H1 (cell line): ENCODE data around the gene S100A4. TPM values are rescaled to one million over a fixed set of nuclear protein-coding genes. Genes with fewer than 3 reads are reported as not detected.

Experiments
- CTCF ChIA-PET: fragments of 300-600 bp; sonication (Branson Sonifier 250); formaldehyde crosslinking; loops from one replicate; lab custom pipeline; 2021; ENCODE audit not compliant: partially characterized antibody; lab: Charles Lee
- POLR2A ChIA-PET: fragments of 300-600 bp; sonication (Branson Sonifier 250); formaldehyde crosslinking; loops from one replicate; lab custom pipeline; 2021; ENCODE audit warnings: inconsistent platforms; ENCODE audit not compliant: partially characterized antibody; lab: Charles Lee
- DNase-seq, 2 experiments: peaks; one replicate each; pipeline versions ENCODE4 v3.0.0 to v3.0.0-alpha.2; 2010 to 2022; ENCODE audit warnings: low spot score in 2 of 2, low read depth in 1 of 2, mixed read lengths in 1 of 2
- FAIRE-seq: peaks from 2 replicates; lab custom pipeline; 2011; peaks lifted over from hg19 to GRCh38; lab: Jason Lieb, UNC
- H2AFZ ChIP-seq: 2 replicates; pipeline ENCODE4 v1.8.1; 2012; ENCODE audit warnings: low read length, inconsistent platforms
- H2AK5ac ChIP-seq: 2 replicates; pipeline ENCODE4 v1.6.1; 2013; ENCODE audit warnings: low read depth, low read length
- H2BK120ac ChIP-seq: replicated peaks from 2 replicates; pipeline ENCODE3; 2013; ENCODE audit warnings: low read depth, low read length, inconsistent platforms
- H2BK12ac ChIP-seq: 2 replicates; pipeline ENCODE4 v1.6.1; 2013; ENCODE audit warnings: low read depth, low read length
- H2BK15ac ChIP-seq: 2 replicates; pipeline ENCODE4 v1.6.1; 2013; ENCODE audit warnings: low read length
- H2BK20ac ChIP-seq: 2 replicates; pipeline ENCODE4 v1.6.1; 2013; ENCODE audit warnings: low read length
- H2BK5ac ChIP-seq: 2 replicates; pipeline ENCODE4 v1.6.1; 2013; ENCODE audit warnings: low read depth, low read length
- H3K14ac ChIP-seq: 2 replicates; pipeline ENCODE4 v1.6.1; 2013; ENCODE audit warnings: inconsistent platforms; ENCODE audit not compliant: insufficient read length
- H3K18ac ChIP-seq: 2 replicates; pipeline ENCODE4 v1.6.1; 2013; ENCODE audit warnings: low read length; ENCODE audit errors: extremely low read depth
- H3K23ac ChIP-seq: 2 replicates; pipeline ENCODE4 v1.6.1; 2013; ENCODE audit warnings: inconsistent platforms; ENCODE audit not compliant: insufficient read length
- H3K23me2 ChIP-seq: 2 replicates; pipeline ENCODE4 v1.6.1; 2013; ENCODE audit warnings: low read depth, low read length
- H3K27ac ChIP-seq: 2 replicates; pipeline ENCODE4 v1.6.1; 2011; ENCODE audit warnings: low read depth, low read length, inconsistent platforms
- H3K27me3 ChIP-seq, 4 experiments: replicated peaks in 1 of 4; 1 replicate in 1 of 4; 2 replicates in 3 of 4; pipeline versions ENCODE4 v1.6.1 to v1.8.1; 2011 to 2013; ENCODE audit warnings: low read length in 3 of 4, mild to moderate bottlenecking in 3 of 4, inconsistent platforms in 2 of 4, mixed read lengths in 2 of 4, moderate library complexity in 1 of 4; ENCODE audit not compliant: control insufficient read depth in 3 of 4, insufficient read depth in 3 of 4; ENCODE audit errors: extremely low read depth in 1 of 4
- H3K36me3 ChIP-seq, 4 experiments: 2 replicates each; pipeline versions ENCODE4 v1.6.1 to v1.8.1; 2011 to 2013; ENCODE audit warnings: mild to moderate bottlenecking in 4 of 4, low read length in 3 of 4, moderate library complexity in 2 of 4, control low read depth in 1 of 4, inconsistent platforms in 1 of 4; ENCODE audit not compliant: insufficient read depth in 4 of 4, control insufficient read depth in 2 of 4
- H3K4ac ChIP-seq: replicated peaks from 2 replicates; pipeline ENCODE3; 2013; ENCODE audit warnings: low read length, low read depth, mixed read lengths, inconsistent platforms; ENCODE audit not compliant: insufficient read length
- H3K4me1 ChIP-seq, 4 experiments: replicated peaks in 1 of 4; 1 replicate in 1 of 4; 2 replicates in 3 of 4; pipeline versions ENCODE4 v1.6.1 to v1.8.1; 2011 to 2013; ENCODE audit warnings: low read length in 3 of 4, inconsistent platforms in 2 of 4, mixed read lengths in 1 of 4; ENCODE audit not compliant: insufficient read depth in 4 of 4, control insufficient read depth in 3 of 4
- H3K4me2 ChIP-seq, 2 experiments: 2 replicates each; pipeline versions ENCODE4 v1.6.1 to v1.8.1; 2011 to 2013; ENCODE audit warnings: low read depth in 2 of 2, low read length in 2 of 2, control low read depth in 1 of 2, inconsistent platforms in 1 of 2, mild to moderate bottlenecking in 1 of 2; ENCODE audit not compliant: insufficient read depth in 1 of 2
- H3K4me3 ChIP-seq, 4 experiments: fragments of 200-600, 300-600 bp in 1 of 4; sonication (generic), shearing (Covaris generic), sonication (Bioruptor Twin) in 1 of 4; 2 replicates each; pipeline versions ENCODE4 v1.5.1 to v1.8.1; 2011 to 2016; ENCODE audit warnings: low read length in 4 of 4, low read depth in 3 of 4, control low read depth in 2 of 4, inconsistent platforms in 2 of 4, mild to moderate bottlenecking in 2 of 4, mixed read lengths in 1 of 4, moderate library complexity in 1 of 4; ENCODE audit not compliant: insufficient read depth in 2 of 4; ENCODE audit errors: extremely low read depth in 1 of 4
- H3K56ac ChIP-seq: replicated peaks from 2 replicates; pipeline ENCODE3; 2013; ENCODE audit warnings: low read depth, mild to moderate bottlenecking, mixed read lengths, low read length, inconsistent platforms; ENCODE audit not compliant: insufficient read length
- H3K79me1 ChIP-seq: 2 replicates; pipeline ENCODE4 v1.6.1; 2013; ENCODE audit warnings: low read depth, low read length, control low read depth
- H3K79me2 ChIP-seq, 2 experiments: 2 replicates each; pipeline versions ENCODE4 v1.6.1 to v1.8.1; 2012 to 2013; ENCODE audit warnings: low read length in 2 of 2, mild to moderate bottlenecking in 2 of 2, inconsistent platforms in 1 of 2; ENCODE audit not compliant: insufficient read depth in 2 of 2, control insufficient read depth in 1 of 2
- H3K9ac ChIP-seq, 4 experiments: replicated peaks in 1 of 4; 1 replicate in 1 of 4; 2 replicates in 3 of 4; pipeline versions ENCODE4 v1.6.1 to v1.8.1; 2011 to 2013; ENCODE audit warnings: low read depth in 3 of 4, low read length in 3 of 4, control low read depth in 2 of 4, mild to moderate bottlenecking in 2 of 4, moderate library complexity in 2 of 4, inconsistent platforms in 1 of 4; ENCODE audit errors: extremely low read depth in 1 of 4
- H3K9me3 ChIP-seq, 2 experiments: 2 replicates each; pipeline versions ENCODE4 v1.6.1 to v1.8.1; 2012 to 2013; ENCODE audit warnings: mild to moderate bottlenecking in 2 of 2, moderate library complexity in 2 of 2, control low read depth in 1 of 2, inconsistent platforms in 1 of 2, low read depth in 1 of 2, low read length in 1 of 2, mixed read lengths in 1 of 2; ENCODE audit not compliant: insufficient read depth in 2 of 2
- H4K20me1 ChIP-seq, 2 experiments: replicated peaks in 1 of 2; 2 replicates each; pipeline versions ENCODE3 to v1.8.1; 2011 to 2013; ENCODE audit warnings: inconsistent platforms in 2 of 2, low read length in 2 of 2, mild to moderate bottlenecking in 1 of 2; ENCODE audit not compliant: insufficient read depth in 2 of 2, control insufficient read depth in 1 of 2
- H4K5ac ChIP-seq: 2 replicates; pipeline ENCODE4 v1.6.1; 2013; ENCODE audit warnings: low read length, low read depth, mixed read lengths, inconsistent platforms; ENCODE audit not compliant: insufficient read length
- H4K8ac ChIP-seq: 2 replicates; pipeline ENCODE4 v1.8.0; 2013; ENCODE audit warnings: mild to moderate bottlenecking, moderate library complexity, low read length, inconsistent platforms; ENCODE audit not compliant: insufficient read depth; ENCODE audit errors: extremely low read depth
- H4K91ac ChIP-seq: replicated peaks from 2 replicates; pipeline ENCODE3; 2013; ENCODE audit warnings: low read length, mixed read lengths, inconsistent platforms; ENCODE audit not compliant: insufficient read length
- RAD21 ChIP-seq, 2 experiments: IDR thresholded peaks in 1 of 2; conservative IDR thresholded peaks in 1 of 2; 2 replicates each; pipeline ENCODE4 v1.6.1; 2011; ENCODE audit warnings: low read depth in 2 of 2, low read length in 2 of 2, improper control_type of control experiment in 1 of 2, inconsistent platforms in 1 of 2, mild to moderate bottlenecking in 1 of 2, moderate library complexity in 1 of 2
- polyA plus RNA-seq, 7 experiments: library from polyadenylated mRNA; depleted of rRNA in 3 of 7; stranded (reverse) in 5 of 7; unstranded in 2 of 7; fragments of >200 nt in 5 of 7; fragments of 200-250 nt in 2 of 7; gene quantifications; 1 replicate in 5 of 7; 2 replicates in 1 of 7; 4 replicates in 1 of 7; pipeline versions ENCODE4 v1.2.1 to v1.2.3, GENCODE V29; 2011 to 2013; ENCODE audit warnings: missing spikeins in 2 of 7, mixed read lengths in 2 of 7
- total RNA-seq: library from RNA; stranded (reverse); fragmentation: NEBNext Ultra II Directional; extraction: Animal tissue kit (Norgen Biotek cat#: 25700); gene quantifications from 2 replicates; pipeline ENCODE4 v1.2.1, GENCODE V29; 2021

Gene S100A4
- total and polyA plus RNA-seq, 2 of the 8 experiments (the other 6 are each of a cell fraction or from before 2014, with no cell fraction given) = 36.3 to 85.4 TPM

GRCh38 chr1:153578490-153578889 is 32.9 kb upstream of the S100A4 start:
- H3K79me1 ChIP-seq = no peaks in the 10 kb centered on the region
- H3K27ac ChIP-seq = no peak overlapping the region
- H3K9ac ChIP-seq = no peak overlapping the region
- CTCF ChIA-PET = interaction anchor here (1.0 to 4.2 kb wide), 8 partner anchors 10 to 85 kb away, joined by 3 to 64 read pairs (median 10); partner anchors contain the start of genes S100A1, S100A13, S100A14 and S100A16
- no peak overlapping the region for H2BK12ac ChIP-seq
- no peak overlapping the region for H2AFZ ChIP-seq
- peaks cover 0 to 3% (median 0%) of the 10 kb centered on the region in 4 experiments; a peak in 2 of 7 replicates for H3K4me1 ChIP-seq
- peaks cover 0 to 12% of the 10 kb centered on the region in 2 experiments; a peak in 1 of 4 replicates for H3K9me3 ChIP-seq
- no peak overlapping the region for H3K4me3 ChIP-seq
- no peak overlapping the region for H3K4ac ChIP-seq
- no peak overlapping the region for H4K8ac ChIP-seq
- no peak overlapping the region for H2BK15ac ChIP-seq
- no peak overlapping the region for H4K5ac ChIP-seq
- no peak overlapping the region for H2AK5ac ChIP-seq
- no peak overlapping the region for H3K4me2 ChIP-seq
- no peaks in the 10 kb centered on the region for H3K79me2 ChIP-seq
- no peak overlapping the region for H3K56ac ChIP-seq
- H4K91ac ChIP-seq = no peak overlapping the region
- H3K14ac ChIP-seq = no peak overlapping the region
- no peak for DNase-seq
- H4K20me1 ChIP-seq = no peaks in the 10 kb centered on the region
- H2BK20ac ChIP-seq = no peak overlapping the region
- H3K23ac ChIP-seq = no peak overlapping the region
- H3K18ac ChIP-seq = no peak overlapping the region
- no peaks in the 10 kb centered on the region for H3K27me3 ChIP-seq
- no peaks in the 10 kb centered on the region for H3K36me3 ChIP-seq
- H3K23me2 ChIP-seq = no peaks in the 10 kb centered on the region; the same call in 1 of the 2 replicates
- no peak overlapping the region for H2BK120ac ChIP-seq
- no peak for FAIRE-seq
- POLR2A ChIA-PET = interaction anchor here (0.9 to 3.6 kb wide), 4 partner anchors 20 to 412 kb away, joined by 3 to 20 read pairs (median 3); partner anchors contain the start of genes CHTOP, RPS27 and S100A13
- H2BK5ac ChIP-seq = no peak overlapping the region
- no peak for TF ChIP-seq RAD21 (IDR thresholded peaks at IDR 0.05 in 1 of 2, conservative IDR thresholded peaks at IDR 0.05 in 1 of 2; ENCODE audit: low read depth in 2 of 2, low read length in 2 of 2)
